HK-2 (cell line): ENCODE results near the gene TES.
A peak's percentile ranks its signal among the peaks of the same experiment; 100 is the strongest.
"Not testable (repeated sequence)": the region's sequence is repeated elsewhere in the genome, so short reads cannot be mapped to it uniquely, and the experiment has no call there.

ENCODE experiments used
- DNase-seq: peaks from one replicate; pipeline ENCODE4 v3.0.0-alpha.2; 2018; ENCODE audit not compliant: unreplicated experiment

The TES gene

GRCh38 chr7:116242759-116243158 is 32.4 kb downstream of the TES start:
- no peak for DNase-seq

GRCh38 chr7:116244803-116245202 is 34.5 kb downstream of the TES start:
- not testable (repeated sequence) for DNase-seq

- DNase-seq: no peak
Measured at GRCh38 chr7:116246357-116246756, 36.0 kb downstream of the TES start.

- no peak for DNase-seq
Measured at GRCh38 chr7:116249969-116250553, 39.7 kb downstream of the TES start.

GRCh38 chr7:116251675-116252074 is 41.3 kb downstream of the TES start:
- no peak for DNase-seq

GRCh38 chr7:116252249-116252648 is 41.9 kb downstream of the TES start:
- DNase-seq: no peak

GRCh38 chr7:116257156-116257555 is 46.8 kb downstream of the TES start:
- DNase-seq: no peak

- DNase-seq: no peak
Measured at GRCh38 chr7:116258734-116259133, 48.4 kb downstream of the TES start.

- no peak for DNase-seq
Measured at GRCh38 chr7:116259156-116259870, 49.0 kb downstream of the TES start.

GRCh38 chr7:116259871-116260440 is 49.6 kb downstream of the TES start:
- no peak for DNase-seq

GRCh38 chr7:116261904-116262303 is 51.6 kb downstream of the TES start:
- no peak for DNase-seq

GRCh38 chr7:116265881-116266280 is 55.5 kb downstream of the TES start:
- no peak for DNase-seq

- no peak for DNase-seq
Measured at GRCh38 chr7:116269466-116269865, 59.1 kb downstream of the TES start.

GRCh38 chr7:116271161-116271913 is 61.0 kb downstream of the TES start:
- no peak for DNase-seq

- DNase-seq: peak; percentile 50
Measured at GRCh38 chr7:116271963-116272886, 61.9 kb downstream of the TES start.

- DNase-seq: no peak
Measured at GRCh38 chr7:116273283-116273917, 63.1 kb downstream of the TES start.

- no peak for DNase-seq
Measured at GRCh38 chr7:116273918-116274301, 63.6 kb downstream of the TES start.

GRCh38 chr7:116277070-116277469 is 66.7 kb downstream of the TES start:
- no peak for DNase-seq

GRCh38 chr7:116279217-116279616 is 68.9 kb downstream of the TES start:
- no peak for DNase-seq

GRCh38 chr7:116280803-116281202 is 70.5 kb downstream of the TES start:
- DNase-seq: no peak

- no peak for DNase-seq
Measured at GRCh38 chr7:116283595-116284204, 73.4 kb downstream of the TES start.
